ENCODE measurements around the gene RTEL1. TPM values are rescaled to one million over a fixed set of nuclear protein-coding genes. Genes with fewer than 3 reads are reported as not detected.
"Not testable (repeated sequence)": the region's sequence is repeated elsewhere in the genome, so short reads cannot be mapped to it uniquely, and the experiment has no call there.

The RTEL1 gene
- polyA plus RNA-seq, 1 donor: 19.8 TPM

DNA sequence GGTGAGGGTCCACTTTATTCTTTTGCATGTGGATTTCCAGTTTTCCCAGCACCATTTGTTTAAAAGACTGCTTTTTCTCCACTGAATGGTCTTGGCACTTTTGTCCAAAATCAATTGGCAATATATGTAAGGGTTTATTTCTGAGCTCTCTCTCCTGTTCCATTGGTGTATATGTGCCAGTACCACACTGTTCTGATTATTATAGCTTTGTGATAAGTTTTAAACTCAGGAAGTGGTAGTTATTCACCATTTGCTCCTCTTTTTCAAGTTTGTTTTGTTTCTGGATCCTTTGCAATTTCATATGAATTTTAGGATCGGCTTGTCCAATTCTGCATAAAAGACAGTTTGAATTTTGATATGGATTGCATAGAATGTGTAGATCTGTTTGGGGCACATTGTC lies 54.1 kb downstream of the RTEL1 start:
- no peak for DNase-seq

- DNase-seq: no peak
These were observed 56.7 kb downstream of the RTEL1 start for GRCh38 chr20:63714858-63715257.

GRCh38 chr20:63718996-63719395 lies 60.9 kb downstream of the RTEL1 start:
- no peak for DNase-seq

DNA sequence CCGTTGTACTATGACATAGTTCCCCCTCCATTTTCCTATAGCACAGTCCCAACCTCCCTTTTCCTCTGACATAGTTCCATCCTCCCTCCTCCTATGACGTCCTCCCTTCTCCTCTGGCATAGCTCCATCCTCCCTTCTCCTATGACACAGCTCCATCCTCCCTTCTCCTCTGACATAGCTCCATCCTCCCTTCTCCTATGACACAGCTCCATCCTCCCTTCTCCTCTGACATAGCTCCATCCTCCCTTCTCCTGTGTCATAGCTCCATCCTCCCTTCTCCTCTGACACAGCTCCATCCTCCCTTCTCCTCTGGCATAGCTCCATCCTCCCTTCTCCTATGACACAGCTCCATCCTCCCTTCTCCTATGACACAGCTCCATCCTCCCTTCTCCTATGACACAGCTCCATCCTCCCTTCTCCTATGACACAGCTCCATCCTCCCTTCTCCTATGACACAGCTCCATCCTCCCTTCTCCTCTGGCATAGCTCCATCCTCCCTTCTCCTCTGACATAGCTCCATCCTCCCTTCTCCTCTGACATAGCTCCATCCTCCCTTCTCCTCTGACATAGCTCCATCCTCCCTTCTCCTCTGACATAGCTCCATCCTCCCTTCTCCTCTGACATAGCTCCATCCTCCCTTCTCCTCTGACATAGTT lies 65.0 kb downstream of the RTEL1 start:
- DNase-seq: not testable (repeated sequence)

DNA sequence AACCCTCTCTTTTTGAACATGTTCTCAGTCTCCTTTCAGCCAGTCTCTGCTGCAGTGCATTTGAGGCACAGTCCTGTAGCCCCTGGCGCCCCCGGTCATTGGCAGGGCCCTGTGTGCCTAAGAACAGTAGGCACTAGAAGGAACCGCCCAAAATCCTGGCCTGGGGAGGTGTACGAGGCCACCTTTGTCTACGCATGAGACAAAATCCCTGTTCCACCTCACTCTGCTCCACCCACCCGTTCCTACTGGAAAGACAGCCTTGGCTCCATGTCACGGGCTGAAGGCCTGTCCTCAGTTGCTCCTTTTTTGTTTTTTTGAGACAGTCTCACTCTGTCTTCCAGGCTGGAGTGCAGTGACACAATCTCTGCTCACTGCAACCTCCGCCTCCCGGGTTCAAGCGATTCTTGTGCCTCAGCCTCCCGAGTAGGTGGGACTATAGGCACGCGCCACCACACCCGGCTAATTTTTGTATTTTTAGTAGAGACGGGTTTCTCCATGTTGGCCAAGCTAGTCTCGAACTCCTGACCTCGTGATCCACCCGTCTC lies 72.1 kb downstream of the RTEL1 start:
- not testable (repeated sequence) for DNase-seq

GRCh38 chr20:63731410-63731809 lies 73.3 kb downstream of the RTEL1 start:
- no peak for DNase-seq

DNA sequence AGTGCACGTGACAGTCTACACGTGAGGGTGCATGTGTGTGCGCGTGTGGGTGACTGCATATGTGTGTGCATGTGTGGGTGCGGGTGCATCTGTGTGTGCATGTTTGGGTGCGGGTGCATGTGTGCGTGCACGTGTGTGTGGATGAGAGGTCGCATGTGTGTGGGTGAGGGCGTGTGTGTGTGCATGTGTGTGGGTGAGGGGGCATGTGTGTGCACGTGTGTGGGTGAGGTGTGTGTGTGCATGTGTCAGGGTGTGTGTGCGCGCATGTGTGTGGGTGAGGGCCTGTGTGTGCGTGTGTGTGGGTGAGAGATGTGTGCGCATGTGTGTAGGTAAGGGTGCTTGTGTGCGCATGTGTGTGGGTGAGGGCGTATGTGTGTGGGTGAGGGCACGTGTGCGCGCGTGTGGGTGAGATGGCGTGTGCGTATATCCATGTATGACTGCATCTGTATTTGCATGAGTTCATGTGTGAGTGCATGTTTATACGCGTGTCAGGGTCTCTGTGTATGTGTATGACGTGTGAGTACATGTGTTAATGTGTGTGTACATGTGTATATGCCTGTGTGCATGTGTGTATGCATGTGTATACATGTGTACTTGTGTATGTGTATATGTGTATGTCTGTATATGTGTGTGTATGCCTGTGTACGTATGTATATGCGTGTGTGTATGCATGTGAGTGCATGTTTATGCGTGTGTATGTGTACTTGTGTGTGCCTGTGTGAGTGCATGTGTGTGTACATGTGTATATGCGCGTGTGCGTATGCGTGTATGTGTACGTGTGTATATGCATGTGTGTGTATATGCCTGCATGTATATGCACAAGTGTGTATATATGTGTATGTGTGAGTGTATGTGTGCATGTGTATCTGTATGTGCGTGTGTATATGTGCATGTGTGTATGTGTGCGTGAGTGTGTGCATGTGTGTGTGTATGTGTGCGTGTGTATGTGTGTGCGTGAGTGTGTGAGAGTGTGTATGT lies 74.3 kb downstream of the RTEL1 start:
- no peak for DNase-seq

DNA sequence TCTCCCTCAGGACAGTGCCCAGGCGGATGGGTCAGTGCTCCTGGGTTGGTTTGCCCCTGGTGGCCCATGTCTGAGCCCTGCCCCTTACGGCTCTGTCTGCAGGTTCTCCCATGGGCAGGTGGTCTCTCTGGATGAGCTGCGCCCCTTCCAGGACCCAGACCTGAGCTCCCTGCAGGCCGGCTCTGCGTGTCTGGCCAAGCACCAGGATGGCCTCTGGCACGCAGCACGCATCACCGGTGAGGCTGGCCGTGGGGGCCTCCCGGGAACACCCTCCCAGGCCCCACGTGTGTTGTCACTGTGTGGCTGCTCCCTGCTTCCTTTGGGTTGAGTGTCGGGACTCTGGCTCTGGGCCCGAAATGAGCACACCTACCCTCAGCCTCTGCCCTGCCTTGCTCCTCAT lies 75.0 kb downstream of the RTEL1 start:
- DNase-seq: no peak

GRCh38 chr20:63733579-63734081 lies 75.5 kb downstream of the RTEL1 start:
- DNase-seq: no peak

- DNase-seq: no peak
These were observed 76.2 kb downstream of the RTEL1 start for GRCh38 chr20:63734111-63734945.

DNA sequence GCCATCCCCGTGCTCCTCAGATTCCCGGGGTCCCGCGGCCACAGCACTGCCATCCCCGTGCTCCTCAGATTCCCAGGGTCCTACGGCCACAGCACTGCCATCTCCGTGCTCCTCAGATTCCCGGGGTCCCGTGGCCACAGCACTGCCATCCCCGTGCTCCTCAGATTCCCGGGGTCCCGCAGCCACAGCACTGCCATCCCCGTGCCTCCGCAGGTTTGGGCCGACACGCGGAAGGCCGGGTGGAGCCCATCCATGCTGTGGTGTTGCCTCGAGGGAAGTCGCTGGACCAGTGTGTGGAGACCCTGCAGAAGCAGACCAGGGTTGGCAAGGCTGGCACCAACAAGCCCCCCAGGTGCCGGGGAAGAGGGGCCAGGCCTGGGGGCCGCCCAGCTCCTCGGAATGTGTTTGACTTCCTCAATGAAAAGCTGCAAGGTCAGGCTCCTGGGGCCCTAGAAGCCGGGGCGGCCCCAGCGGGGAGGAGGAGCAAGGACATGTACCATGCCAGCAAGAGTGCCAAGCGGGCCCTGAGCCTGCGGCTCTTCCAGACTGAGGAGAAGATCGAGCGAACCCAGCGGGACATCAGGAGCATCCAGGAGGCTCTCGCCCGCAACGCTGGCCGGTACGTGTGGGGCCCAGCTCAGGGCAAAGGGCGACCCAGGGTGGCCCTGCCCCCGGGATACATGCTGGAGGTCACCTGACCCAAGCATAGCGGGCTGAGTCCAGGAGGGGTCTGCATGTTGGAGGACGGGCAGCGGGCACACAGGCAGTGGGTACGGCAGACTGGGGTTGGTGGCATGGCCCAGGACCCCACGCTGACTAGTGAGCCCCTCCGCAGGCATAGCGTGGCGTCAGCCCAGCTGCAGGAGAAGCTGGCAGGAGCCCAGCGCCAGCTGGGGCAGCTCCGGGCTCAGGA lies 77.1 kb downstream of the RTEL1 start:
- no peak for DNase-seq

DNA sequence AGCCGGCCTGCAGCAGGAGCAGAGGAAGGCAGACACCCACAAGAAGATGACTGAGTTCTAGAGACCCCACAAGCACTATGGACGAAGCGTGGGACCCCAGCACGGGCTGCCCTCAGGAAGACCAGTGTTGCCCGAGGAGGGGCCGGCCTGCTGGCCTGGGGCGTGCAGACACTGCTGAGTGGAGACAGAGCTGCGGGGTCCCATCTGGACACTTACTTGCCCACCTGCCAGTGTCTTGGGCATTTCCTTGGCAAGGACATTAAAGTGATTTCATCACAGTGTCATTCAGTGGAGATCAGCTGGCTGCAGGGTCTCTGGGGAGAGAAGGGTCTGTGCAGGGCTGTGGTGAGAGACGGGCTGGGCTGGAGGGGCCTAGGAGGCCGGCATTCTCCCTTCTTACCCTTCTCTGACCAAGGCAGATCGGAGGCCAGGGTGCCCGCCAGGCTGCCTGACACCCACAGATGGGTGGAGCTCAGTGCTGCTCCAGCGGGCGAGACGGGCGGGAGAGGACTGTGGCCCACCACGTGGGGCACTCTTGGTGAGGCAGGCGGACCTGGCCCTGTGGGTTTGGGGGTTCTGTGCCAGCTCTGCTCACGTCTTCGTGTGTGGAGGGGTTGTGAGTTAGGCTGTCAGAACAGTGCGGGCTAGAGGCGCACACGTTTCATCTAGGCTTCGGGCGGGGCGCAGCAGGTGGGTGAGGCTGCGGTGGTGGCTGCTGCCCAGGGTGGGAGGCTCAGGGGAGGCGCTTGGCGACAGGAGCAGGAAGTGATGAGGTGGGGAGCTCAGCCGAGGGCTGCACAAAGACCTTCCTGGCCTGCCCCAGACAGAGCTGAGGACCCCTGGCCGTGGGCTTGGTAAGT lies 78.0 kb downstream of the RTEL1 start, which contains the start of gene LIME1:
LIME1 (plus strand) TSS at position 806 of the 860 bp plus-strand sequence. CDS start 886 bp downstream, outside the sequence.
- DNase-seq: no peak

DNA sequence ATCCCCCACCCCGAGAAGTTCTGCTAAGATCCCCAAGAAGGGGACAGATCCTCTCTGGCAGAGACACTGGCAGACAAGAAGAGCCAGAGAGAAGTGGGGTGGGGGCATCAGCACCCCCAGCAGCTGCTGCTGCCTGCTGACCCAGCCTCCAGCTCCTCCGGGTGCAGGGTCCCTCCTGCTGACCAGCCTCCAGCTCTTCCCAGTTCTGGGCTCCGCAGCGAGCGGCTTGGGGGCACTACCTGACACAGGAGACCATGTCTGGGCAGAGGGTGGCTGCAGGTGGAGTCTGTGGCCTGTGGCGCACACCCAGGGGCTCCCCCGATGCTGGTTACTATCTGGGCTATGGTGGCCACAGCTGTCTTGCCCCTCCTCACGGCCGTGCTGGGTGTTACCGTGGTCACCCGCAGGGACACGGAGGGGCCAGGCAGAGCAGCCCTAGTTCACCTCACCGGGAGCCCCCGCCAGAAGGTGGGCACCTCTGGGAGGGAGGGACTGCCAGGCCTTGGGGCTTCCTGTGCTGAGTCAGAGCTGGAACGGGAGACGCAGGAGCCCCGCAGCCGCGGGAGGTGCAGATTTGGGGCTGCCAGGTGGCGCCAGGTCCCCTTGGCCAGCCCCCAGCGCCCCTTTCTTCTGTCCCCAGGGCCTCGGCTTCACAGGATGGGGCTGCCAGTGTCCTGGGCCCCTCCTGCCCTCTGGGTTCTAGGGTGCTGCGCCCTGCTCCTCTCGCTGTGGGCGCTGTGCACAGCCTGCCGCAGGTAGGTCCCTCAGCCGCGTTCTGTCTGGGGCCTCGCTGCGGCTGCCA lies 79.0 kb downstream of the RTEL1 start:
- DNase-seq: no peak

GRCh38 chr20:63737695-63737944 lies 79.5 kb downstream of the RTEL1 start:
- no peak for DNase-seq

- DNase-seq: no peak
These were observed 80.0 kb downstream of the RTEL1 start for GRCh38 chr20:63737945-63738686.

GRCh38 chr20:63738687-63739129 lies 80.6 kb downstream of the RTEL1 start:
- DNase-seq: peak; percentile 38

DNA sequence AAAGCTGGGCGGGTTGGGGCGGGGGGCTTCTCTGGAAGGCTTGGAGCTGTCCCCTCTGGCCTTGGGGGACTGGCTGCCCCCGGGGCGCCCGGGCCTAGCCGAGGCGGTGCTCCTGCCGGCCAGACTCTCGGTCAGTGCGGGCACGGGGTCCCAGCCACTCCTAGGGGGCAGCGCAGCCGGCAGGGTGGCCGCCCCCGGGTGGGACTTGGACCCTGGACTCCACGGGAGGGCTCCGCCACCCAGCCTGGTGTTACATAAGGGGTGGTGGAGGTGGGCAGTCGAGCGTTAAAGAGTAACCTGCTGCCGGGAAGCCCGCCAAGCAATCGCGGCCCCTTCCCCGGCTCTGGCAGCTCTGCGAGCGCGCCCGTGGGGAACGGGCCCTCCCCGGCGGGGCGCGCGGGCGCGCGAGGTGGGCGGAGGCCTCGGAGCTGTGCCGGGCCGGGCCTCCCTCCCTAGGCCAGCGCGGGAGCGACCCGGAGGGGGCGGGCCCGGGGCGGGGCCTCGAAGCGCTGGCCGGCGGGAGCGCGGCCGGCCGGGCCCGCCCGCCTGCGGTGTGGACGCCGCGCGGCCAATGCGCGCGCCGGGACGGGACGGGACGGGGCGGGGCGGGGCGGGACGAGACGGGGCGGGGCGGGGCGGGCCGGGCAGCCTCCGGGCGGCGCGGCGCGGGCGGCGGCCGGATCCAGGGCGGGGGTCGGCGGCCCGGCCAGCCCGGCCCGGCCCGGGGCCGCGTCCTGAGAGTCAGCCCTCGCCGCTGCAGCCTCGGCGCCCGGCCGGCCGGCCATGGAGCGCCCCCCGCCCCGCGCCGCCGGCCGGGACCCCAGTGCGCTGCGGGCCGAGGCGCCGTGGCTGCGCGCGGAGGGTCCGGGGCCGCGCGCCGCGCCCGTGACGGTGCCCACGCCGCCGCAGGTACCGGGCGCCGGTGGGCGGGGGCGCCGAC lies 81.3 kb downstream of the RTEL1 start, which contains the start of gene SLC2A4RG:
SLC2A4RG (plus strand) TSS at position 647 of the 940 bp plus-strand sequence; CDS start at position 784, 137 bp downstream.
- peak; percentile 76 for DNase-seq
